ENCODE data around the gene ZNF768.

DNA sequence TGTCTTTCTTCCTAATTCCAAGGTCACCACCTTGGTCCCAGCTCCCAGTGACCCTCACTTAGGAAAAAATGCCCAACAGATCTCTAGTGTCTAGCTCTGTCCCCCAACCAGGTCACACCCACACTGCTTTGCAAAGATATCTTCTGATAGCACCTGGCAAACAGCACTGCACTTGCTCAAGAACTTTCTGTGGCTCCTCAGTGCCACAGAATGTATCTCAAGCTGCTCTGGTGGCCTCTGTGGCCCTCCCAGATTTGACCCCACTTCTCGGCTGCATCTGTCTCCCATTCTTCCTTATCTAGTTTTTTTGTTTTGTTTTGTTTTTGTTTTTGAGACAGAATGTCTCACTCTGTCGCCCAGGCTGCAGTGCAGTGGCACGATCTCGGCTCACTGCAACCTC lies 40.2 kb upstream of the ZNF768 start:
- TF ChIP-seq, protein P1, sequence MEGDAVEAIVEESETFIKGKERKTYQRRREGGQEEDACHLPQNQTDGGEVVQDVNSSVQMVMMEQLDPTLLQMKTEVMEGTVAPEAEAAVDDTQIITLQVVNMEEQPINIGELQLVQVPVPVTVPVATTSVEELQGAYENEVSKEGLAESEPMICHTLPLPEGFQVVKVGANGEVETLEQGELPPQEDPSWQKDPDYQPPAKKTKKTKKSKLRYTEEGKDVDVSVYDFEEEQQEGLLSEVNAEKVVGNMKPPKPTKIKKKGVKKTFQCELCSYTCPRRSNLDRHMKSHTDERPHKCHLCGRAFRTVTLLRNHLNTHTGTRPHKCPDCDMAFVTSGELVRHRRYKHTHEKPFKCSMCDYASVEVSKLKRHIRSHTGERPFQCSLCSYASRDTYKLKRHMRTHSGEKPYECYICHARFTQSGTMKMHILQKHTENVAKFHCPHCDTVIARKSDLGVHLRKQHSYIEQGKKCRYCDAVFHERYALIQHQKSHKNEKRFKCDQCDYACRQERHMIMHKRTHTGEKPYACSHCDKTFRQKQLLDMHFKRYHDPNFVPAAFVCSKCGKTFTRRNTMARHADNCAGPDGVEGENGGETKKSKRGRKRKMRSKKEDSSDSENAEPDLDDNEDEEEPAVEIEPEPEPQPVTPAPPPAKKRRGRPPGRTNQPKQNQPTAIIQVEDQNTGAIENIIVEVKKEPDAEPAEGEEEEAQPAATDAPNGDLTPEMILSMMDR (IDR thresholded peaks at IDR 0.05): no peak
- TF ChIP-seq POLR2AphosphoS5 (IDR thresholded peaks at IDR 0.05; ENCODE audit: insufficient read depth in 1 of 2, low read depth in 1 of 2) (no peak), POLR2A (IDR thresholded peaks at IDR 0.05) (no peak)

Measured in vagina (tissue), 2 donors.